ENCODE measurements around the gene KLHL36.
"Not testable (repeated sequence)": the region's sequence is repeated elsewhere in the genome, so short reads cannot be mapped to it uniquely, and the experiment has no call there.

KLHL36 gene

GRCh38 chr16:84673561-84673960 lies 25.2 kb downstream of the KLHL36 start:
- no peak for DNase-seq

- DNase-seq, result no peak
Measured at GRCh38 chr16:84675423-84675822, 27.1 kb downstream of the KLHL36 start.

DNA sequence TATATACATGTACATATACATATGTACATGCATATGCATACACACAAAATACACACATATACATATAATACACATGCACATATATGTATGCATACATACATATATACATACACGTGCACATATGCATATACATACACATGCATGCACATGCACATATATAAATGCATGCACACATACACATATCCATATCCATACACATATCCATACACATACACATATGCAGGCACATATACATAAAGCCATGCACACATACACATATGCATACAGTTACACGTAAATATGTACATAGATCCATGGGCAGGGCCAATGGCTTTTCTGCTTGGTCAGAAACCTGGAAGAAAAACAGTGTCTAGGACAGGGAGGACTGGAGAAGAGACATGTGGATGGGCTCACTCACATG lies 27.6 kb downstream of the KLHL36 start:
- DNase-seq, result no peak

DNA sequence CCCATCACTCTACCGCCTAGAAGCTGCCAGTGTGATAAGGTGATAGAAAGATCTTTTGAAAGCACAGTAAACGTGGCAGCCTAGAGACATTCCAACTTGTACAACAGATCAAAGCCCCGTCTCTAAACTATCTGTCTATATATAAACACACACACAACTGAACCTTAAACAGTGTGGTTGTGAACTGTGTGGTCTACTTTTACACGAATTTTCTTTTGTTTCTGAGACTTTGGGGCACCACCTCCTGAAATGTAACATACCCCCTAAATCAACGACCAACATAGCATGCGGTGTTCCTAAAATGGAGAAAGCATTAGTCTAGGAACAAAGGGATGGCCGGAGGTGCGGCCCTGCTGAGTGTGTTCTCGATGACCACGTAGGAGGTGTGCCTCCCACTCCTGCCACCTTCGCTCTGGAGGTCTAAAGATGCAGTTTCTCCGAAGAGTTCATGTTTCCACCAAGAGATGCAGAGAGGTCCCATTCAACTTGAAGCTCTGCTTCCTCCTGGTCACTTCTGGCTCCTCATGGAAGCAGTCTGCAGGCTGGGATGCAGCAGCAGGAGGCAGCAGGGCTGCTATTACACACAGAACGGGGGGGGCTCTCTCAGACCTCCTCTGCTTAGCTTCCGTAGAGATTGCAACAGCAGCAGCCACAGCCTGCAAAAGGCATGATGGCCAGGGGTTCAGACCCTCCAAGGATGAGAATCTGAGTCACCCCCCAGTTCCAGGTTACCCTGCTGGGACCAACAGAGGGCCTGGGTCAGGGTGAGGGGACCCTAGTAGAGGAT lies 28.9 kb downstream of the KLHL36 start:
- DNase-seq, result no peak

DNA sequence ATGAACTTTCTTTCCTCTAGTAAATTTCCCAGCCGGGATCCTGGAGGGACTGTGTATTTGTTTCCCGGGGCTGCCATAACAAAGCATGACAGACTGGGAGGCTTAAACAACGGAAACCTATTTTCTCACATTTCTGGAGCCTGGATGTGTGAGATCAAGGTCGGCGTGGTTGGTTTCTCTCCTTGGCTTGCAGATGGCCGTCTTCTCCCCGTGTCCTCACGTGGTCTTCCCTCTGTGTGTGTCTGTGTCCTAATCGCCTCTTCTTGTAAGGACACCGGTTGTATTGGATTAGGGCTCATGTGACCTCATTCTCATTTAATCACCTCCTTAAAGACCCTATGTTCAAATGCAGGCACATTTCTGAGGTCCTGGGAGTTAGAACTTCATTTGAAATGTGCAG lies 29.5 kb downstream of the KLHL36 start:
- DNase-seq, result no peak

DNA sequence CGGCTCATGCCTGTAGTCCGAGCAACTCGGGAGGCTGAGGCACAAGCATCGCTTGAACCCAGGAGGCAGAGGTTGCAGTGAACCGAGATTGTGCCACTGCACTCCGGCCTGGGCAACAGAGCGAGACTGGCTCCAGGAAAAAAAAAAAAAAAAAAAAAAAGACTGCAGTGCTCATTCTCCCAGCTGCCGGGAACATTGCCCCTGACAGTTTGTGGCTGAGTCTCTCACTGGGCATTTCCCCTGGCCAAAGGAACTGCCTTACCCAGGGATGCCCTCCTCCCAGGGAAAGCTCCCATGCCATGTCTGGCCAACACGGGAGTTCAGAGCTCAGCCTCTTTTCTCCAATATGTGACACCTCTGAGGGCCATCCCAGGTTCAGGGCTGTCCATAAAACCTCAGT lies 30.2 kb downstream of the KLHL36 start:
- no peak for DNase-seq

- DNase-seq, result no peak
Measured at GRCh38 chr16:84680165-84680842, 32.0 kb downstream of the KLHL36 start.

DNA sequence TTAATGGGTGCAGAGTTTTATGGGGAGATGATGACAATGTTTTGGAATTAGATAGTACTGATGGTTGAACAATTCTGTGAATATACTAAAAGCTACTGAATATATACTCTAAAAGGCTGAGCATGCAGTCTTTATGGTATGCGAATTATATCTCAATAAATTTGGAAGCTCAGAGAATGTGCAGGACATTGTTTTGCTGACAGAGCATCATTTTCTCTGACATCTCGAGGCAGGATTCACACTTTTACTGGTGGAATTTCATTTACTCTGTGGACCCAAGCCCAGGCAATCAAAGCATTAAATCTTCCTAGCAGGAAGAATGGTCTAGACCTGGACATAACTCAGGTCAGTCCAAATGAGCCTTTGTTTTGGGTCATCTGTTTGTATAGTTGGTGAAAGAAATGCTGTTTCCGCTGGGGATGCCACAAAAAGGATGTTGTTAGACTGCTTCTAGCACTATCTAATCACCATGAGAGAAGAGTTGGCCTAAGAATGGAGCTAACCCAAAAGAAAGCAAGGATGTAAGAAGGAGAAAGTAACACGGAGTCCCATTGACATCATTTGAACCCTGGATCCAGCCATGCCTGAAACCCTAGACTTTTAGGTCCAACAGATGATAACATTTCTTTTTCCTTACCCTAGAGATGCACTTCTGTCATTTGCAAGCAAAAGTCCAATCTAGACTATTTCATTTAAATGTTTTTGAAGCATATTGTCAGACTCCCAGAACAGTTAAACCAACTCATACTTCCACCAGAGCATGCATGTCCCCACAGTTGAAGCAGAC lies 32.7 kb downstream of the KLHL36 start:
- DNase-seq, result no peak

- DNase-seq, result no peak
Measured at GRCh38 chr16:84683691-84684591, 35.6 kb downstream of the KLHL36 start.

- no peak for DNase-seq
Measured at GRCh38 chr16:84684592-84684965, 36.3 kb downstream of the KLHL36 start.

GRCh38 chr16:84685210-84685609 lies 36.9 kb downstream of the KLHL36 start:
- no peak for DNase-seq

- no peak for DNase-seq
Measured at GRCh38 chr16:84686707-84687298, 38.5 kb downstream of the KLHL36 start.

DNA sequence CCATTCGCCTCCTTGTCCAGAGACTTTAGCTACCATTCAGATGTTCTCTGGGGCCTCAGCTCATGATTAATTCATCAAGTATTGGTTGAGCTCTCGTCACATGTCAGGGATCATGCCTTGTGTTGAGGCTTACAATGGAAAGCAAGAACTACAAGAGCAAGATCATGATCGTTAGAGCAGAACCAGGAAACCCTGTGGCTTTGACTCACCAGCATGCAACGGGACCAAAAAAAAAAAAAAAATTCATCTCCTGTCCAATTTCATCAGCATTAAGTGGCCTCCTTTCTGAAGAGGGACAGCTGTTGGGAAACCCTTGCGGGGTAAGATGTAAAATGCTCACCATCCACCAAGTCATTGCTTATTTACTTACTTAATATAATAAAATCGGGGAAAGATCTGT lies 39.4 kb downstream of the KLHL36 start:
- DNase-seq, result no peak

- DNase-seq, result not testable (repeated sequence)
Measured at GRCh38 chr16:84688163-84688562, 39.9 kb downstream of the KLHL36 start.

- DNase-seq, result no peak
Measured at GRCh38 chr16:84689111-84689510, 40.8 kb downstream of the KLHL36 start.

DNA sequence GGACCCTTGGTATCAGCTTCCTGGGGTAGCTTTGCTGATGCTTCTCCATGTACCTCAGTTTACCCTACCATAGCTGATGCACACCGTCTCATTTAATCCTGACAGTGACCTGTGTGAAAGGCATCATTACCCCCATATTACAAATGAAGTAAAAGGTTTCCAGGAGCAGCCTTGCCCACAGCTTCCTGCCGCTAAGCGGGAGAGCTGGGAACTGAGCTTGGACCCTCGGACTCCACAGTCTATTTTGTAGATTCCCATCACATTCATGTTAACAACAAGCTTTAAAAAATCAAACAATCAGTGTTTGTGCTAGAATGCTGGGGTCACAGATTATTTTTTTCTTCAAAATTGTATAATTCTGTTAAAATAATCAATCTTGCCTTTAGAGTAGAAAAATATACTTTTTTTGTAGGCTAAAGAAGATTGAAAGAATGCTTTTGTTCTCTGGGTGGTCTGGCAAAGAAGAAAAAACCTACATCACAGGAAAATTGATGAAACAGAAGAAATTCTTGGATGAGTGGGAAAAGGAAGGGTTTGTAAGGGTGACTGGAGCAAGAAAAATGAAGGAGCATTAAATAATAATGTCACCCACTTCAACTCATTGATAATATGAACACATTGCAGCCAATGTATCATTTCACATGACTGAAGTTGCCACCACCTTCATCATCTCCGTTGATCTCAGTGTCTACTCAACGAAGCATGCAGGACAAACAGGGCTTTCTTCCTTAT lies 41.9 kb downstream of the KLHL36 start:
- no peak for DNase-seq

DNA sequence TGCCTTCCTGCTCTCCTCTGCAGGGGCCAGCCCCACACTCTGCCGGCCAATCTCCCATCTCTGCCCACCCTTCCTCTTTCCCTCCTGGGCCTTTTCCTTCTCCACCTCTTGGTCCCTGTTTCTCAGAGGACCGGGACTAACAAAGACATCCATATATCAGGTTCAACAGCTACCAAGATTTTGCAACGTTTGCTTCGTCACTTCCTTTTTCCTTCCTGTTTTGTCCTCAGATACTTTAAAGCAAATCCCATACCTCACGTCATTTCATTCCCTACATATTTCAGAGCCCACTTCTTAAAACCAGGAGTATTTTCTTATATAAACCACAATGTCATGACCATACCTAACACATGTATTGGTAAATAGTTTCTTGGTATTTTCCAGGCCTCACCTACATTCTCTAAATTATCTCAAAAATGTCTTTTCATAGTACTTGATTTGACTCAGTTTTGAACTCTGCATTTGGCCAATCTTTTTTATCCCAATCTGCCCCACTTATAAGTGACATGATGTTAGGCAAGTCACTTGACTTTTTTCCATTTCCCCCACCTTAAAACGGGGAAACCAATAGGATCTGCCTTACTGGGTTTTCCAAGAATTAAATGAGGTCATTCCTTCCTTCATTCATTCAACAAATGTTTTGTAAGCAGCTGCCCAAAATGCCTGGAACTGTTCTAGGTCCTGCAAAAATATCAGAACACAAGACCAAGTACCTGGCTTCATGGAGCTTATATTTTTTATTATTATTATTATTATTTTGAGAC lies 44.3 kb downstream of the KLHL36 start:
- no peak for DNase-seq

GRCh38 chr16:84693869-84694268 lies 45.6 kb downstream of the KLHL36 start:
- not testable (repeated sequence) for DNase-seq

DNA sequence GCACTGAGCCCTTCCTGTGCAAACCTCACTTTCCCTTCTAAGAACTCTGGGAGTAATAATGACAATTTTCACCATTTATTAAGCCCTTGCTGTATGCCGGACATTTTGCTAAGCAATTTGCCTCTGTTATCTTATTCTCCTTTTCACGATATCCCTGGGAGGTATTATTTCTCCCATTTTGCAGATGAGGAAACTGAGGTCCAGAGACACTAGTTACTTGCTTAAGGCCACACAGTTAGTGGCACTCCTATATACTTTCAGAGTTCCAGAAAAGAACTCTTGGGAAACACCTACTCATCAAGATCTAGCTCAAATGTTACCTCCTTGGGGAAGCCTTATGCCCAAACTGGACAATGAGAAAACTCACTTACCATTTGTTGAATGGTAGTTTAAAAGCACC lies 46.7 kb downstream of the KLHL36 start:
- DNase-seq, result no peak

- no peak for DNase-seq
Measured at GRCh38 chr16:84699147-84699711, 50.9 kb downstream of the KLHL36 start.

All from NCI-H2029 treated with DMSO at 0.1 percent for 48 hours (cell line).